HEK293 (cell line): ENCODE results near the gene DCTN2.
A peak's percentile ranks its signal among the peaks of the same experiment; 100 is the strongest.

ENCODE experiments used
- AEBP2 ChIP-seq: fragments of 450-650 bp; formaldehyde crosslinking; IDR thresholded peaks from 2 replicates; pipeline ENCODE4 v1.5.1; 2016; ENCODE audit warnings: missing biosample characterization, missing genetic modification characterization, borderline replicate concordance
- HIC1 ChIP-seq: fragments of 450-650 bp; formaldehyde crosslinking; IDR thresholded peaks from 2 replicates; pipeline ENCODE4 v1.5.1; 2016; ENCODE audit warnings: missing biosample characterization, missing genetic modification characterization
- HOXC10 ChIP-seq: sonication (generic); formaldehyde crosslinking; IDR thresholded peaks from 2 replicates; pipeline ENCODE4 v1.8.1; 2023; ENCODE audit warnings: mild to moderate bottlenecking, missing genetic modification reagents
- KLF1 ChIP-seq: fragments of 450-650 bp; formaldehyde crosslinking; IDR thresholded peaks from 2 replicates; pipeline ENCODE4 v1.5.1; 2016; ENCODE audit warnings: missing biosample characterization, missing genetic modification characterization
- KLF10 ChIP-seq: fragments of 450-650 bp; IDR thresholded peaks from 2 replicates; pipeline ENCODE4 v1.5.1; 2018; ENCODE audit warnings: missing biosample characterization, mild to moderate bottlenecking, missing genetic modification characterization
- SP7 ChIP-seq: fragments of 450-650 bp; formaldehyde crosslinking; IDR thresholded peaks from 2 replicates; pipeline ENCODE4 v1.5.1; 2016; ENCODE audit warnings: missing biosample characterization, missing genetic modification characterization
- WT1 ChIP-seq: fragments of 450-650 bp; formaldehyde crosslinking; IDR thresholded peaks from 2 replicates; pipeline ENCODE4 v1.5.1; 2016; ENCODE audit warnings: missing biosample characterization, missing genetic modification characterization
- ZBTB1 ChIP-seq: fragments of 450-650 bp; formaldehyde crosslinking; IDR thresholded peaks from 2 replicates; pipeline ENCODE4 v1.5.1; 2016; ENCODE audit warnings: missing biosample characterization, missing genetic modification characterization
- ZBTB17 ChIP-seq: fragments of 450-650 bp; formaldehyde crosslinking; IDR thresholded peaks from 2 replicates; pipeline ENCODE4 v1.5.1; 2016; ENCODE audit warnings: missing biosample characterization, missing genetic modification characterization
- ZBTB8A ChIP-seq: fragments of 450-650 bp; formaldehyde crosslinking; IDR thresholded peaks from 2 replicates; pipeline ENCODE4 v1.5.1; 2016; ENCODE audit warnings: missing biosample characterization, missing genetic modification characterization
- ZFP41 ChIP-seq: fragments of 450-650 bp; formaldehyde crosslinking; IDR thresholded peaks from 2 replicates; pipeline ENCODE4 v1.5.1; 2016; ENCODE audit warnings: missing biosample characterization, missing genetic modification characterization, borderline replicate concordance
- ZNF169 ChIP-seq: fragments of 450-650 bp; formaldehyde crosslinking; IDR thresholded peaks from 2 replicates; pipeline ENCODE4 v1.5.1; 2016; ENCODE audit warnings: missing biosample characterization, missing genetic modification characterization
- ZNF18 ChIP-seq: fragments of 450-650 bp; formaldehyde crosslinking; IDR thresholded peaks from 2 replicates; pipeline ENCODE4 v1.5.1; 2016; ENCODE audit warnings: missing biosample characterization, missing genetic modification characterization
- ZNF221 ChIP-seq: fragments of 450-650 bp; formaldehyde crosslinking; IDR thresholded peaks from 2 replicates; pipeline ENCODE4 v1.5.1; 2017; ENCODE audit warnings: missing biosample characterization, missing genetic modification characterization, borderline replicate concordance
- ZNF292 ChIP-seq: fragments of 450-650 bp; formaldehyde crosslinking; IDR thresholded peaks from 2 replicates; pipeline ENCODE4 v1.5.1; 2016; ENCODE audit warnings: low read depth, missing biosample characterization, missing genetic modification characterization, borderline replicate concordance
- ZNF37A ChIP-seq: fragments of 450-650 bp; IDR thresholded peaks from 2 replicates; pipeline ENCODE4 v1.5.1; 2018; ENCODE audit warnings: missing biosample characterization, missing genetic modification characterization
- ZNF48 ChIP-seq: fragments of 450-650 bp; formaldehyde crosslinking; IDR thresholded peaks from 2 replicates; pipeline ENCODE4 v1.5.1; 2016; ENCODE audit warnings: missing biosample characterization, missing genetic modification characterization
- ZNF501 ChIP-seq: fragments of 450-650 bp; formaldehyde crosslinking; IDR thresholded peaks from 2 replicates; pipeline ENCODE4 v1.5.1; 2016; ENCODE audit warnings: missing biosample characterization, missing genetic modification characterization
- ZNF510 ChIP-seq: fragments of 450-650 bp; formaldehyde crosslinking; IDR thresholded peaks from 2 replicates; pipeline ENCODE4 v1.5.1; 2018; ENCODE audit warnings: mild to moderate bottlenecking, missing genetic modification characterization, missing biosample characterization; ENCODE audit not compliant: insufficient replicate concordance
- ZNF544 ChIP-seq: fragments of 450-650 bp; formaldehyde crosslinking; IDR thresholded peaks from 2 replicates; pipeline ENCODE4 v1.5.0; 2017; ENCODE audit warnings: missing biosample characterization, missing genetic modification characterization
- ZNF555 ChIP-seq: fragments of 450-650 bp; formaldehyde crosslinking; conservative IDR thresholded peaks from 2 replicates; pipeline ENCODE4 v1.5.1; 2017; ENCODE audit warnings: missing biosample characterization, mild to moderate bottlenecking, missing genetic modification characterization, inconsistent platforms
- ZNF580 ChIP-seq: fragments of 450-650 bp; formaldehyde crosslinking; IDR thresholded peaks from 2 replicates; pipeline ENCODE4 v1.5.1; 2016; ENCODE audit warnings: missing biosample characterization, missing genetic modification characterization
- ZNF600 ChIP-seq: fragments of 450-650 bp; formaldehyde crosslinking; IDR thresholded peaks from 2 replicates; pipeline ENCODE4 v1.5.1; 2016; ENCODE audit warnings: missing biosample characterization, missing genetic modification characterization
- ZNF660 ChIP-seq: fragments of 450-650 bp; IDR thresholded peaks from 2 replicates; pipeline ENCODE4 v1.5.1; 2018; ENCODE audit warnings: missing biosample characterization, mild to moderate bottlenecking, missing genetic modification characterization
- ZNF785 ChIP-seq: fragments of 450-650 bp; formaldehyde crosslinking; IDR thresholded peaks from 2 replicates; pipeline ENCODE4 v1.5.1; 2016; ENCODE audit warnings: missing biosample characterization, missing genetic modification characterization
- ZNF792 ChIP-seq: fragments of 450-650 bp; formaldehyde crosslinking; IDR thresholded peaks from 2 replicates; pipeline ENCODE4 v1.5.1; 2016; ENCODE audit warnings: missing biosample characterization, missing genetic modification characterization
- ZSCAN30 ChIP-seq: fragments of 450-650 bp; IDR thresholded peaks from 2 replicates; pipeline ENCODE4 v1.5.1; 2018; ENCODE audit warnings: missing biosample characterization, mild to moderate bottlenecking, missing genetic modification characterization, moderate library complexity
- TF ChIP-seq, protein P1 (sequence below): fragments of 450-650 bp; formaldehyde crosslinking; IDR thresholded peaks from 2 replicates; pipeline ENCODE4 v1.5.1; 2016; ENCODE audit warnings: missing biosample characterization, missing genetic modification characterization
- TF ChIP-seq, protein P2 (sequence below): fragments of 450-650 bp; IDR thresholded peaks from 2 replicates; pipeline ENCODE4 v1.5.1; 2018; ENCODE audit warnings: missing biosample characterization, missing genetic modification characterization
- TF ChIP-seq, protein P3 (sequence below): fragments of 450-650 bp; formaldehyde crosslinking; optimal IDR thresholded peaks from 2 replicates; pipeline ENCODE3; 2016; ENCODE audit warnings: missing biosample characterization, mild to moderate bottlenecking, missing genetic modification characterization

Gene DCTN2

GRCh38 chr12:57522011-57522886, 24.7 kb downstream of the DCTN2 start, which contains the start of gene MBD6 (continued):
- no peak for TF ChIP-seq ZNF48 (tag by site-specific recombination)
- TF ChIP-seq KLF10 (tag by site-specific recombination): peak; percentile 92
- TF ChIP-seq, protein P1, sequence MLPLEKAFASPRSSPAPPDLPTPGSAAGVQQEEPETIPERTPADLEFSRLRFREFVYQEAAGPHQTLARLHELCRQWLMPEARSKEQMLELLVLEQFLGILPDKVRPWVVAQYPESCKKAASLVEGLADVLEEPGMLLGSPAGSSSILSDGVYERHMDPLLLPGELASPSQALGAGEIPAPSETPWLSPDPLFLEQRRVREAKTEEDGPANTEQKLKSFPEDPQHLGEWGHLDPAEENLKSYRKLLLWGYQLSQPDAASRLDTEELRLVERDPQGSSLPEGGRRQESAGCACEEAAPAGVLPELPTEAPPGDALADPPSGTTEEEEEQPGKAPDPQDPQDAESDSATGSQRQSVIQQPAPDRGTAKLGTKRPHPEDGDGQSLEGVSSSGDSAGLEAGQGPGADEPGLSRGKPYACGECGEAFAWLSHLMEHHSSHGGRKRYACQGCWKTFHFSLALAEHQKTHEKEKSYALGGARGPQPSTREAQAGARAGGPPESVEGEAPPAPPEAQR: peak; percentile 55; the same call in 1 of the 2 replicates
- no peak for TF ChIP-seq ZNF18 (tag by site-specific recombination)
- peak; percentile 57; the same call in 1 of the 2 replicates for TF ChIP-seq ZBTB17 (tag by site-specific recombination)
- no peak for TF ChIP-seq HOXC10 (CRISPR knock-in tag)
- TF ChIP-seq ZNF785 (tag by site-specific recombination): no peak
- TF ChIP-seq ZNF660 (tag by site-specific recombination): no peak
- TF ChIP-seq ZNF37A (tag by site-specific recombination): no peak
- TF ChIP-seq WT1 (tag by site-specific recombination): peak; percentile 68; the same call in 1 of the 2 replicates
- peak; percentile 77 for TF ChIP-seq ZBTB1
- no peak for TF ChIP-seq ZNF544 (tag by site-specific recombination)
- peak; percentile 67 for TF ChIP-seq ZNF580 (tag by site-specific recombination)
- no peak for TF ChIP-seq ZNF555 (tag by site-specific recombination)
- TF ChIP-seq, protein P2, sequence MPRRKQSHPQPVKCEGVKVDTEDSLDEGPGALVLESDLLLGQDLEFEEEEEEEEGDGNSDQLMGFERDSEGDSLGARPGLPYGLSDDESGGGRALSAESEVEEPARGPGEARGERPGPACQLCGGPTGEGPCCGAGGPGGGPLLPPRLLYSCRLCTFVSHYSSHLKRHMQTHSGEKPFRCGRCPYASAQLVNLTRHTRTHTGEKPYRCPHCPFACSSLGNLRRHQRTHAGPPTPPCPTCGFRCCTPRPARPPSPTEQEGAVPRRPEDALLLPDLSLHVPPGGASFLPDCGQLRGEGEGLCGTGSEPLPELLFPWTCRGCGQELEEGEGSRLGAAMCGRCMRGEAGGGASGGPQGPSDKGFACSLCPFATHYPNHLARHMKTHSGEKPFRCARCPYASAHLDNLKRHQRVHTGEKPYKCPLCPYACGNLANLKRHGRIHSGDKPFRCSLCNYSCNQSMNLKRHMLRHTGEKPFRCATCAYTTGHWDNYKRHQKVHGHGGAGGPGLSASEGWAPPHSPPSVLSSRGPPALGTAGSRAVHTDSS: no peak
- TF ChIP-seq ZNF600: peak; percentile 91
- peak; percentile 95 for TF ChIP-seq ZBTB8A (tag by site-specific recombination)
- no peak for TF ChIP-seq ZFP41 (tag by site-specific recombination)
- TF ChIP-seq ZNF221 (tag by site-specific recombination): no peak
- TF ChIP-seq ZNF510 (tag by site-specific recombination): no peak
- no peak for TF ChIP-seq ZNF169 (tag by site-specific recombination)
- no peak for TF ChIP-seq ZNF292
- no peak for TF ChIP-seq AEBP2 (tag by site-specific recombination)
- TF ChIP-seq SP7 (tag by site-specific recombination): peak; percentile 91
- TF ChIP-seq ZNF501 (tag by site-specific recombination): peak; percentile 73; the same call in 1 of the 2 replicates
- TF ChIP-seq HIC1: 0 out of 2 replicates have a peak, but pooled peaks have one; percentile 56
- TF ChIP-seq KLF1 (tag by site-specific recombination): peak; percentile 94
- TF ChIP-seq ZNF792 (tag by site-specific recombination): no peak
- TF ChIP-seq, protein P3, sequence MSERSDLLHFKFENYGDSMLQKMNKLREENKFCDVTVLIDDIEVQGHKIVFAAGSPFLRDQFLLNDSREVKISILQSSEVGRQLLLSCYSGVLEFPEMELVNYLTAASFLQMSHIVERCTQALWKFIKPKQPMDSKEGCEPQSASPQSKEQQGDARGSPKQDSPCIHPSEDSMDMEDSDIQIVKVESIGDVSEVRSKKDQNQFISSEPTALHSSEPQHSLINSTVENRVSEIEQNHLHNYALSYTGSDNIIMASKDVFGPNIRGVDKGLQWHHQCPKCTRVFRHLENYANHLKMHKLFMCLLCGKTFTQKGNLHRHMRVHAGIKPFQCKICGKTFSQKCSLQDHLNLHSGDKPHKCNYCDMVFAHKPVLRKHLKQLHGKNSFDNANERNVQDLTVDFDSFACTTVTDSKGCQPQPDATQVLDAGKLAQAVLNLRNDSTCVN (tag by site-specific recombination): peak; percentile 51
- TF ChIP-seq ZSCAN30 (tag by site-specific recombination): peak; percentile 56
